OCI-LY1 (cell line): ENCODE measurements around the gene CCDC192.

Source experiments
- H2AFZ ChIP-seq: fragments of 200-600 bp; sonication (generic), shearing (Covaris generic); 2 replicates; pipeline ENCODE4 v1.6.0; 2014; ENCODE audit warnings: antibody characterized with exemption, mild to moderate bottlenecking, low read length
- H3F3A ChIP-seq: fragments of 200-600 bp; sonication (generic), shearing (Covaris generic); 2 replicates; pipeline ENCODE4 v1.6.0; 2014; ENCODE audit warnings: mild to moderate bottlenecking, antibody characterized with exemption, low read length, moderate library complexity; ENCODE audit not compliant: insufficient read depth
- H3K27ac ChIP-seq: fragments of 200-600 bp; sonication (generic); 2 replicates; pipeline ENCODE4 v1.5.1; 2014; ENCODE audit warnings: low read length, mixed run types, mild to moderate bottlenecking, low read depth; ENCODE audit not compliant: poor library complexity, severe bottlenecking
- H3K27me3 ChIP-seq: fragments of 200-600 bp; sonication (generic); 2 replicates; pipeline ENCODE4 v1.6.0; 2014; ENCODE audit warnings: antibody characterized with exemption, mild to moderate bottlenecking, low read length, moderate library complexity; ENCODE audit not compliant: insufficient read depth
- H3K36me3 ChIP-seq: fragments of 200-600 bp; sonication (generic); 2 replicates; pipeline ENCODE4 v1.6.1; 2014; ENCODE audit warnings: mild to moderate bottlenecking, antibody characterized with exemption, low read length, moderate library complexity, mixed read lengths; ENCODE audit not compliant: insufficient read depth
- H3K4me1 ChIP-seq: fragments of 200-600 bp; sonication (generic); 2 replicates; pipeline ENCODE4 v1.5.1; 2014; ENCODE audit warnings: mild to moderate bottlenecking, low read length, moderate library complexity; ENCODE audit not compliant: insufficient read depth, severe bottlenecking
- H3K4me2 ChIP-seq: fragments of 200-600 bp; sonication (generic), shearing (Covaris generic); 2 replicates; pipeline ENCODE4 v1.6.1; 2014; ENCODE audit warnings: low read length
- H3K4me3 ChIP-seq: fragments of 200-600 bp; sonication (generic); 2 replicates; pipeline ENCODE4 v1.5.1; 2014; ENCODE audit warnings: low read length, low read depth, mild to moderate bottlenecking, mixed read lengths; ENCODE audit not compliant: poor library complexity, severe bottlenecking
- H3K79me2 ChIP-seq: fragments of 200-600 bp; shearing (Covaris generic); 2 replicates; pipeline ENCODE4 v1.6.1; 2016; ENCODE audit warnings: mixed run types, low read length, mixed read lengths; ENCODE audit not compliant: insufficient read depth
- H3K9ac ChIP-seq: fragments of 200-600 bp; sonication (generic), shearing (Covaris generic); 2 replicates; pipeline ENCODE4 v1.6.1; 2014; ENCODE audit warnings: mild to moderate bottlenecking, low read length, mixed read lengths
- H3K9me2 ChIP-seq: fragments of 200-600 bp; sonication (generic), shearing (Covaris generic); 2 replicates; pipeline ENCODE4 v1.6.1; 2014; ENCODE audit warnings: low read depth, mild to moderate bottlenecking, low read length, mixed read lengths
- H3K9me3 ChIP-seq: fragments of 200-600 bp; shearing (Covaris generic); 2 replicates; pipeline ENCODE4 v1.6.1; 2014; ENCODE audit warnings: low read length, mixed read lengths
- H4K20me1 ChIP-seq: fragments of 200-600 bp; sonication (generic), shearing (Covaris generic); 2 replicates; pipeline ENCODE4 v1.6.0; 2016; ENCODE audit warnings: mild to moderate bottlenecking, low read length; ENCODE audit not compliant: insufficient read depth
- CTCF ChIP-seq: fragments of 200-600 bp; sonication (generic), shearing (Covaris generic); IDR thresholded peaks from 2 replicates; pipeline ENCODE4 v1.5.1; 2017; ENCODE audit warnings: mild to moderate bottlenecking, antibody characterized with exemption, low read length, moderate library complexity, mixed read lengths
- EZH2 ChIP-seq: fragments of 200-600 bp; sonication (generic), shearing (Covaris generic); IDR thresholded peaks from 2 replicates; pipeline ENCODE4 v1.8.0; 2017; ENCODE audit warnings: borderline replicate concordance, mixed run types, mild to moderate bottlenecking, antibody characterized with exemption, low read length, moderate library complexity, mixed read lengths

Gene CCDC192

GRCh38 chr5:127805448-127805847, 102.3 kb downstream of the CCDC192 start:
- no peaks in the 10 kb centered on the region for H3K79me2 ChIP-seq
- H3K9me3 ChIP-seq: no peaks in the 10 kb centered on the region
- H3K9ac ChIP-seq: no peak overlapping the region
- no peaks in the 10 kb centered on the region for H3F3A ChIP-seq
- TF ChIP-seq CTCF (no peak), EZH2 (no peak)
- no peak overlapping the region for H3K4me3 ChIP-seq
- H3K9me2 ChIP-seq: no peaks in the 10 kb centered on the region
- H3K27me3 ChIP-seq: no peaks in the 10 kb centered on the region
- H2AFZ ChIP-seq: no peak overlapping the region
- no peak overlapping the region for H3K27ac ChIP-seq
- no peaks in the 10 kb centered on the region for H4K20me1 ChIP-seq
- no peaks in the 10 kb centered on the region for H3K4me1 ChIP-seq
- no peak overlapping the region for H3K4me2 ChIP-seq
- H3K36me3 ChIP-seq: no peaks in the 10 kb centered on the region

- Histone ChIP-seq H3K27ac (no peak overlapping the region), H3K36me3 (no peaks in the 10 kb centered on the region), H3K27me3 (no peaks in the 10 kb centered on the region), H2AFZ (no peak overlapping the region), H3F3A (no peaks in the 10 kb centered on the region), H3K4me2 (no peak overlapping the region), H3K9ac (no peak overlapping the region), H3K9me3 (no peaks in the 10 kb centered on the region), H3K79me2 (no peaks in the 10 kb centered on the region), H3K4me1 (peaks cover 5% of the 10 kb centered on the region), H4K20me1 (no peaks in the 10 kb centered on the region), H3K4me3 (no peak overlapping the region), H3K9me2 (no peaks in the 10 kb centered on the region)
- TF ChIP-seq EZH2: no peak
- no peak for TF ChIP-seq CTCF
These were observed 103.6 kb downstream of the CCDC192 start for GRCh38 chr5:127806776-127807175.

- Histone ChIP-seq H3K4me1 (peaks cover 5% of the 10 kb centered on the region), H3F3A (no peaks in the 10 kb centered on the region), H3K27ac (no peak overlapping the region), H3K4me3 (no peak overlapping the region), H3K9me2 (no peaks in the 10 kb centered on the region), H3K27me3 (no peaks in the 10 kb centered on the region), H3K36me3 (no peaks in the 10 kb centered on the region), H2AFZ (no peak overlapping the region), H3K9me3 (no peaks in the 10 kb centered on the region), H3K79me2 (no peaks in the 10 kb centered on the region), H3K4me2 (no peak overlapping the region), H4K20me1 (no peaks in the 10 kb centered on the region), H3K9ac (no peak overlapping the region)
- TF ChIP-seq CTCF (no peak), EZH2 (no peak)
These were observed 106.3 kb downstream of the CCDC192 start for GRCh38 chr5:127809533-127809932.
